IMR-90 (cell line): ENCODE results near the gene ANO1. TPM values are rescaled to one million over a fixed set of nuclear protein-coding genes. Genes with fewer than 3 reads are reported as not detected.

Experiments used
- ATAC-seq: fragments of 200-7000 bp; cut with Tn5 transposase; 2 replicates; pipeline ENCODE4 v1.9.1; 2020; ENCODE audit warnings: low read depth, mild to moderate bottlenecking, moderate library complexity
- BruUV-seq: library from RNA; stranded (reverse); fragments of 400-500 nt; replicated peaks from 2 replicates; lab custom pipeline; 2021; lab: Mats Ljungman, UMichigan
- CTCF ChIA-PET: fragments of 300-600 bp; formaldehyde crosslinking; extraction: SDS; loops from one replicate; lab custom pipeline; 2021; ENCODE audit warnings: antibody characterized with exemption; lab: Yijun Ruan, JAX
- POLR2A ChIA-PET: fragments of 300-600 bp; sonication (Branson Sonifier 250); formaldehyde crosslinking; loops from one replicate; lab custom pipeline; 2022; ENCODE audit warnings: antibody characterized with exemption; ENCODE audit not compliant: unreplicated experiment; lab: Charles Lee
- DNase-seq: peaks from one replicate; pipeline ENCODE4 v3.0.0; 2013
- H2AFZ ChIP-seq: replicated peaks from 2 replicates; pipeline ENCODE3; 2013; ENCODE audit warnings: low read length, mild to moderate bottlenecking; ENCODE audit not compliant: poor library complexity
- H2AK5ac ChIP-seq: 2 replicates; pipeline ENCODE4 v1.6.1; 2013; ENCODE audit warnings: low read depth, low read length, inconsistent platforms
- H2AK9ac ChIP-seq: replicated peaks from 2 replicates; pipeline ENCODE3; 2013; ENCODE audit warnings: mild to moderate bottlenecking, low read depth, low read length, moderate library complexity; ENCODE audit not compliant: poor library complexity
- H2BK120ac ChIP-seq: 2 replicates; pipeline ENCODE4 v1.6.1; 2013; ENCODE audit warnings: low read depth, low read length, inconsistent platforms
- H2BK15ac ChIP-seq: 3 replicates; pipeline ENCODE4 v1.6.1; 2013; ENCODE audit warnings: low read depth, low read length, inconsistent platforms
- H2BK20ac ChIP-seq: 2 replicates; pipeline ENCODE4 v1.6.1; 2013; ENCODE audit warnings: low read depth, mild to moderate bottlenecking, inconsistent platforms, low read length, moderate library complexity
- H2BK5ac ChIP-seq: 2 replicates; pipeline ENCODE4 v1.6.1; 2013; ENCODE audit warnings: mild to moderate bottlenecking, low read depth, low read length, inconsistent platforms; ENCODE audit not compliant: poor library complexity, severe bottlenecking
- H3K14ac ChIP-seq: replicated peaks from 2 replicates; pipeline ENCODE4 v1.6.1; 2013; ENCODE audit warnings: low read depth, low read length, inconsistent platforms
- H3K18ac ChIP-seq: 2 replicates; pipeline ENCODE4 v1.6.1; 2013; ENCODE audit warnings: low read depth, low read length, control low read depth
- H3K23ac ChIP-seq: 2 replicates; pipeline ENCODE4 v1.6.1; 2013; ENCODE audit warnings: low read depth, low read length, inconsistent platforms
- H3K27ac ChIP-seq: 2 replicates; pipeline ENCODE4 v1.5.1; 2013; ENCODE audit warnings: mild to moderate bottlenecking, control low read depth, low read length; ENCODE audit not compliant: insufficient read depth
- H3K27me3 ChIP-seq: 2 replicates; pipeline ENCODE4 v1.6.1; 2013; ENCODE audit warnings: low read length; ENCODE audit not compliant: control insufficient read depth, insufficient read depth
- H3K36me3 ChIP-seq: 2 replicates; pipeline ENCODE4 v1.6.1; 2013; ENCODE audit warnings: low read length, mixed read lengths; ENCODE audit not compliant: control insufficient read depth, insufficient read depth
- H3K4ac ChIP-seq: 2 replicates; pipeline ENCODE4 v1.6.1; 2013; ENCODE audit warnings: low read depth, low read length, inconsistent platforms
- H3K4me1 ChIP-seq: 2 replicates; pipeline ENCODE4 v1.6.1; 2013; ENCODE audit warnings: low read length, mixed read lengths; ENCODE audit not compliant: control insufficient read depth, insufficient read depth
- H3K4me2 ChIP-seq: 2 replicates; pipeline ENCODE4 v1.6.1; 2013; ENCODE audit warnings: low read depth, mild to moderate bottlenecking, control low read depth, low read length, moderate library complexity
- H3K4me3 ChIP-seq: 2 replicates; pipeline ENCODE4 v1.5.1; 2013; ENCODE audit warnings: low read depth, mild to moderate bottlenecking, control low read depth, low read length, moderate library complexity; ENCODE audit not compliant: insufficient read depth
- H3K56ac ChIP-seq: 2 replicates; pipeline ENCODE4 v1.6.1; 2013; ENCODE audit warnings: low read length, inconsistent platforms; ENCODE audit not compliant: insufficient read depth; ENCODE audit errors: extremely low read depth
- H3K79me1 ChIP-seq, 2 experiments: 2 replicates each; pipeline ENCODE4 v1.6.1; 2013; ENCODE audit warnings: low read length in 2 of 2, inconsistent platforms in 1 of 2, low read depth in 1 of 2
- H3K9ac ChIP-seq: 2 replicates; pipeline ENCODE4 v1.6.1; 2013; ENCODE audit warnings: low read depth, low read length, control low read depth
- H3K9me1 ChIP-seq: 2 replicates; pipeline ENCODE4 v1.6.1; 2013; ENCODE audit warnings: low read length, inconsistent platforms; ENCODE audit not compliant: insufficient read depth
- H3K9me3 ChIP-seq: 2 replicates; pipeline ENCODE4 v1.6.1; 2013; ENCODE audit warnings: low read length; ENCODE audit not compliant: control insufficient read depth, insufficient read depth
- H4K20me1 ChIP-seq: 2 replicates; pipeline ENCODE4 v1.6.1; 2013; ENCODE audit warnings: low read length, inconsistent platforms; ENCODE audit not compliant: insufficient read depth
- H4K5ac ChIP-seq: 2 replicates; pipeline ENCODE4 v1.6.1; 2013; ENCODE audit warnings: mild to moderate bottlenecking, low read depth, low read length, control low read depth
- H4K8ac ChIP-seq, 2 experiments: 2 replicates each; pipeline ENCODE4 v1.6.1; 2013; ENCODE audit warnings: low read depth in 2 of 2, low read length in 2 of 2, control low read depth in 1 of 2, inconsistent platforms in 1 of 2
- H4K91ac ChIP-seq: 2 replicates; pipeline ENCODE4 v1.6.1; 2013; ENCODE audit warnings: low read depth, low read length, inconsistent platforms; ENCODE audit not compliant: insufficient read depth
- BHLHE40 ChIP-seq: fragments of 150-350 bp; IDR thresholded peaks from 2 replicates; pipeline ENCODE4 v1.6.1; 2016; ENCODE audit warnings: mild to moderate bottlenecking, low read depth, low read length
- CEBPB ChIP-seq: IDR thresholded peaks from 2 replicates; pipeline ENCODE4 v1.6.1; 2012; ENCODE audit warnings: low read depth, low read length, improper control_type of control experiment
- CHD1 ChIP-seq: IDR thresholded peaks from 2 replicates; pipeline ENCODE4 v1.6.1; 2012; ENCODE audit warnings: low read depth, low read length, improper control_type of control experiment
- ELK1 ChIP-seq: fragments of 150-350 bp; IDR thresholded peaks from 2 replicates; pipeline ENCODE4 v1.6.1; 2016; ENCODE audit warnings: low read depth, mild to moderate bottlenecking, low read length, moderate library complexity, borderline replicate concordance
- MAZ ChIP-seq: IDR thresholded peaks from 2 replicates; pipeline ENCODE4 v1.6.1; 2012; ENCODE audit warnings: low read depth, mild to moderate bottlenecking, low read length, improper control_type of control experiment, moderate library complexity, borderline replicate concordance
- NFE2L2 ChIP-seq: fragments of 150-350 bp; IDR thresholded peaks from 2 replicates; pipeline ENCODE4 v1.6.1; 2016; ENCODE audit warnings: low read depth, mild to moderate bottlenecking, low read length
- RAD21 ChIP-seq: IDR thresholded peaks from 2 replicates; pipeline ENCODE4 v1.6.1; 2012; ENCODE audit warnings: low read length, improper control_type of control experiment
- RCOR1 ChIP-seq: IDR thresholded peaks from 2 replicates; pipeline ENCODE4 v1.6.1; 2012; ENCODE audit warnings: mild to moderate bottlenecking, low read length, improper control_type of control experiment; ENCODE audit not compliant: insufficient replicate concordance
- SMC3 ChIP-seq: fragments of 150-350 bp; IDR thresholded peaks from 2 replicates; pipeline ENCODE4 v1.6.1; 2016; ENCODE audit warnings: low read depth, mild to moderate bottlenecking, antibody characterized with exemption, low read length, moderate library complexity
- USF2 ChIP-seq: fragments of 150-350 bp; IDR thresholded peaks from 2 replicates; pipeline ENCODE4 v1.6.1; 2017; ENCODE audit warnings: mild to moderate bottlenecking, antibody characterized with exemption, low read length, low read depth
- WGBS, 2 experiments: methylation state at CpG; one replicate each; pipeline versions ENCODE4 v1.1.5 to v1.1.7; 2013; ENCODE audit warnings: missing lambda C conversion rate in 2 of 2; ENCODE audit not compliant: insufficient read length in 1 of 2; ENCODE audit errors: extremely low coverage in 2 of 2; 5-methylcytosine and 5-hydroxymethylcytosine counted together
- dilution Hi-C: fragments of 300-500 bp; cut with HindIII; formaldehyde crosslinking; loops from one replicate; pipeline ENCODE4 v1.14.3; 2018; ENCODE audit warnings: low sequenced_read_pairs; ENCODE audit not compliant: unreplicated experiment
- in situ Hi-C: fragments of 300-500 bp; cut with MboI; formaldehyde crosslinking; loops from 3 replicates; pipeline ENCODE4 v1.14.3; 2019; ENCODE audit warnings: low sequenced_read_pairs, inconsistent platforms, mixed read lengths
- intact Hi-C: fragments of 100-400 bp; cut with micrococcal nuclease; formaldehyde crosslinking; loops from 2 replicates; pipeline ENCODE4 v1.10.0; 2022
- polyA plus RNA-seq, 3 experiments: library from polyadenylated mRNA; depleted of rRNA; stranded (reverse); fragments of >200 nt; gene quantifications; 2 replicates each; pipeline ENCODE4 v1.2.3, GENCODE V29; 2012; ENCODE audit warnings: low replicate concordance in 1 of 3
- total RNA-seq: library from RNA; depleted of rRNA; stranded (reverse); fragments of >200 nt; gene quantifications from 2 replicates; pipeline ENCODE4 v1.2.3, GENCODE V29; 2012

Gene ANO1
- total and polyA plus RNA-seq, 2 of the 4 experiments (the other 2 are of a cell fraction) = 4.1 to 10.7 TPM

GRCh38 chr11:70139785-70140410, 61.8 kb downstream of the ANO1 start:
- Histone ChIP-seq H3K23ac (no peak overlapping the region), H3K9ac (no peak overlapping the region), H4K5ac (no peak overlapping the region), H3K4ac (no peak overlapping the region), H4K91ac (no peak overlapping the region), H2AFZ (no peak overlapping the region), H3K9me3 (no peaks in the 10 kb centered on the region), H2BK15ac (no peak overlapping the region), H3K4me1 (peaks cover 19% of the 10 kb centered on the region), H3K14ac (no peak overlapping the region), H4K8ac (no peak overlapping the region), H2BK120ac (no peak overlapping the region; the same call in 1 of the 2 replicates), H3K4me3 (no peak overlapping the region), H3K36me3 (no peaks in the 10 kb centered on the region), H2BK20ac (no peak overlapping the region), H2AK9ac (no peak overlapping the region), H3K18ac (no peak overlapping the region), H3K4me2 (no peak overlapping the region), H3K27me3 (no peaks in the 10 kb centered on the region), H4K20me1 (no peaks in the 10 kb centered on the region), H2BK5ac (no peak overlapping the region), H3K79me1 (no peaks in the 10 kb centered on the region; a peak in 1 of 4 replicates), H3K9me1 (peaks cover 3% of the 10 kb centered on the region; the same call in 1 of the 2 replicates), H3K27ac (no peak overlapping the region), H3K56ac (no peak overlapping the region), H2AK5ac (no peak overlapping the region)
- intact Hi-C loops = no loop called here
- no peak for ATAC-seq
- POLR2A ChIA-PET = no interaction called here
- WGBS, 2 experiments = 93% methylated on average over 3 of the region's 15 CpGs; no CpG with 5 or more reads in 1 of the 2 experiments
- TF ChIP-seq CHD1 = no peak
- TF ChIP-seq BHLHE40 = no peak
- TF ChIP-seq RCOR1 = no peak
- TF ChIP-seq MAZ = no peak
- TF ChIP-seq CEBPB = no peak
- TF ChIP-seq NFE2L2 = no peak
- no peak for TF ChIP-seq USF2
- TF ChIP-seq SMC3 = no peak
- no peak for TF ChIP-seq RAD21
- TF ChIP-seq ELK1 = no peak
- CTCF ChIA-PET = no interaction called here
- no peak for DNase-seq
- dilution Hi-C loops = no loop called here
- in situ Hi-C loops = no loop called here
- no TSS peak for BruUV-seq
